GM18868 (cell line): Measurements from ENCODE around the gene HSF4.

Source experiments
- ATAC-seq: cut with Tn5 transposase; IDR thresholded peaks from one replicate; pipeline ENCODE4 v1.9.1; 2021; ENCODE audit warnings: mild to moderate bottlenecking, moderate library complexity; ENCODE audit not compliant: unreplicated experiment

HSF4 gene

DNA sequence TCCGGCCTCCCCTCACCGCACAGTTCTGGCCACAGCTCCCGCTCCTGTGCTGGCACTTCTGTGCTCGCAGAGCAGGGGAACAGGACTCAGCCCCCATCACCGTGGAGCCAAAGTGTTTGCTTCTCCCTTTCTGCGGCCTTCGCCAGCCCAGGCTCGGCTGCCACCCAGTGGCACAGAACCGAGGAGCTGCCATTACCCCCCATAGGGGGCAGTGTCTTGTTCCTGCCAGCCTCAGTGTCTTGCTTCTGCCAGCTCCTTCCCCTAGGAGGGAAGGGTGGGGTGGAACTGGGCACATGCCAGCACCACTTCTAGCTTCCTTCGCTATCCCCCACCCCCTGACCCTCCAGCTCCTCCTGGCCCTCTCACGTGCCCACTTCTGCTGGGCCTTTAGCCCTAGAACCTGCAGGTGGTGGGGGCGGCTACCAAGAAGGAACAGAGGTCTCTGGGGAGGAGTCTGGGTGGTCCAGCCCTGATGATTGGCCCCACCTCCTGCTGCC is 33.7 kb downstream of the HSF4 start:
- ATAC-seq: no peak

DNA sequence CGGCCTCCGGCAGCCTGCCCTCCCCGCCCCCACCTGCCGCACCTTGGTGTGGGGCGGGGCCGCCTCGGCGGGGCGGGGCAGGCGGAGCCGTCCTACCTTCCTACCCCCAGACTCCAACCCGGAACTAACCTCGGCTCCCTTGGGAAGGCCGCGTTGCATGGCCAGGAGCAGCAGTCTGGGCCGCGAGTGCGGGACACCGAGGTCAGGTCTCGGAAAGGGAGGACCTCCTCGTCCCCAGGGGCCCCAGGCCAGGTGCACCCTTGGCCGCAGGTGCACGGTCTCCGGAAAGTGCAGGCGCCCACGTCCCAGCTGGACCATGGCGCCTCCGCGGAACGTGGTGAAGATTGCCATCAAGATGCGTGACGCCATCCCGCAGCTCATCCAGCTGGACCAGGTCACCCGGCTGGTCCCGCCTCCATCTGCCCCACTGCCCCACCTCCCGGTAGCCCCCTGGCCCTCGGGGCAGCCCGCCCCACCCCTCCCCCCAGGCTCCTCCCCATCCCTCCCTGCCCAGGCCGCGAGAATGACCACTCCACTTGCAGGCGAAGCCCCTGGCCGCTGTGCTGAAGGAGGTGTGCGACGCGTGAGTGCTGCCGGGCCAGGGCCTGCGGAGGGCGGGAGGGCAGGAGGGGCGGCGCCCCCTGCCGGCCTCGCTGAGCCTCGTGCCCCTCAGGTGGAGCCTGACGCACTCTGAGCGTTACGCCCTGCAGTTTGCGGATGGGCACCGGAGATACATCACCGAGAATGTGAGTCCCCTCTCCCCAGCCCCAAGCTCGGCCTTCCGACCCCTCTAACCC is 34.7 kb downstream of the HSF4 start, which contains the start of gene ELMO3:
Gene ELMO3 (plus strand): TSS at position 121 of the 797 bp plus-strand sequence. CDS start 196 bp downstream, at position 317.
- no peak for ATAC-seq

DNA sequence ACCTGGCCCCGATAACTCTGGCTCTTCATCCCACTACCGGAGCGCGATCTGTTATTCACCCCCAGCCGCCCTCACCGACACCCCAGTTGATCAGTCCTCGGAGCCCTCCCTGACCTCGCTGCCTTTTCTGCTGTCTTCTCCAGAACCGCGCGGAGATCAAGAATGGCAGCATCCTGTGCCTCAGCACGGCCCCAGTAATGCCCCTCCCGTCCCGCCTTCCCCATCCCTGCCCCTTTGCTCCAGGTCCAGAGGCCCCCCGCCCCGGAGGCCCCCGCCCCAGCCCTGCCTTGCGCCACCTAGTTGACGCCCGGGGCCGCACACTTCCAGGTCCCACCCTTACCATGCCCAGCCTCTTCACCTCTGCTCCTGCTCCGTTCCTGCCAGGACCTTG is 35.3 kb downstream of the HSF4 start:
- no peak for ATAC-seq

DNA sequence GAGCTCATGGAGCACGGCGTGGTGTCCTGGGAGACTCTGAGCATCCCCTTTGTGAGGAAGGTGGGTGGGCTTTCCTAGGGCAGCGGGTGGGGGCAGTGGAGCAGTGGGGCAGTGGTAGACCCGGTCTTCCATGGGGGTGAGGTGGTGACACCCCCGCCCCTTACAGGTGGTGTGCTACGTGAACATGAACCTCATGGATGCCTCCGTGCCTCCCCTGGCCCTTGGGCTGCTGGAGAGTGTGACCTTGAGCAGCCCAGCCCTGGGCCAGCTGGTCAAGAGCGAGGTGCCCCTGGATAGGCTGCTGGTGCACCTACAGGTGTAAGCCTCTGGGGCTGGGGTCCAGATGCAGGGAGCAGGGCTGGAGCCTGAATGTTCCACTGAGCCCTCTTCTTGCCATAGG is 35.9 kb downstream of the HSF4 start:
- no peak for ATAC-seq

DNA sequence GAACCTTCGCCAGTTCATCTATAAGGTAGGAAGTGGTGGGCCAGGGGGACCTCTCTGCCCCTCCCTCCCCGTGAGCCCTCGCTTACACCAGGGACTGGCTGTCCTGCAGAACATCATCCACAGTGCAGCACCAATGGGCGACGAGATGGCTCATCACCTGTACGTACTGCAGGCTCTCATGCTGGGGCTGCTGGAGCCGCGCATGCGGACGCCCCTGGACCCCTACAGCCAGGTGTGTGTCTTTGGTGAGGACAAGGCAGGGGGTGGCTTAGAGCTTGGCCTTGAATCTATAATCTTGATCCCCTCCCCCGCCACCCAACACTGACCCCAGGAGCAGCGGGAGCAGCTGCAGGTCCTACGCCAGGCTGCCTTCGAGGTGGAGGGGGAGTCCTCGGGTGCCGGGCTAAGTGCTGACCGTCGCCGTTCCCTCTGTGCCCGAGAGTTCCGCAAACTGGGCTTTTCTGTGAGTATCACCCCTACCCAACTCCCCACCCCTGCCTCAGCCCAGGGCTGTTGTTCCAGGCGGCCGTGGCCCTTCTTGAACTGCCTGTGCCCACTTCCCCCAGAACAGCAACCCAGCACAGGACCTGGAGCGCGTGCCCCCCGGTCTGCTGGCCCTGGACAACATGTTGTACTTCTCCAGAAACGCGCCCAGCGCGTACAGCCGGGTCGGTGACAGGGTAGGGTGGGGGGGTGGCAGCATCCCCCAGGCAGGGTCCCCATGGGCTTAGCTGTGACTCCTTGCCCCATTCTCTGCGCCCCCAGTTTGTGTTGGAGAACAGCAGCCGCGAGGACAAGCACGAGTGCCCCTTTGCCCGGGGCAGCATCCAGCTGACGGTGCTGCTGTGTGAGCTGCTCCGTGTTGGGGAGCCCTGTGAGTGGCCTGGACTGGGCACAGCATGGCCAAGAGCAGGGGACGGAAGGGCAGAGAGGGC is 37.1 kb downstream of the HSF4 start:
- no peak for ATAC-seq

DNA sequence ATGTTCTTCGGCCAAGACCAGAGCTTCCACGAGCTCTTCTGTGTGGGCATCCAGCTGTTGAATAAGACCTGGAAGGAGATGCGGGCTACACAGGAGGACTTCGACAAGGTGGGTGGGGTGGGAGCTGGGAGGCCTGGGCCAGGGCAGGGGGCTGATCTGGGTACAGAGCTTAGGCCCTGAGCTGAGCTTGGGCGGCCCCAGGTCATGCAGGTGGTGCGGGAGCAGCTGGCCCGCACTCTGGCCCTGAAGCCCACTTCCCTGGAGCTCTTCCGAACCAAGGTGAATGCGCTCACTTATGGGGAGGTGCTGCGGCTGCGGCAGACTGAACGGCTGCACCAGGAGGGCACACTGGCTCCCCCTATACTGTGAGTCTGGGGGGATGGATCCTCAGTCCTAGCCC is 37.9 kb downstream of the HSF4 start:
- no peak for ATAC-seq

DNA sequence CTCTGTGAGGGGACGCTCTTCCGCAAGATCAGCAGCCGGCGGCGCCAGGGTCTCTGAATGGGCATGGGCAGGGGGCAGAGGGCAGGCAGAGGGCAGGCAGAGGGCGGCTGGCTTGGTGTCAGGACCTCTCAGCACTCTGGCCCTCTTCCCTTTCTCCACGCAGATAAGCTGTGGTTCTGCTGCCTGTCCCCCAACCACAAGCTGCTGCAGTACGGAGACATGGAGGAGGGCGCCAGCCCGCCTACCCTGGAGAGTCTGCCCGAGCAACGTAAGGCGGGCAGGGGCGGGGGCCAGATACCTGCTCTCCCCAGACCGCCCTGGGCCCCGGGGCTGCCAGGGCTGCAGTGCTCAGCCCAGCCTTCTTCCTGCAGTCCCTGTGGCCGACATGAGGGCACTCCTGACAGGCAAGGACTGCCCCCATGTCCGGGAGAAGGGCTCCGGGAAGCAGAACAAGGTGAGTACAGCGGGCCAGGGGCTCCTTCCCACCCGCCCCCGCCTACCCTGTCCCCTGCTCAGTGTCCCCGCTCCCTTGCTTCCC is 38.5 kb downstream of the HSF4 start:
- ATAC-seq: no peak

DNA sequence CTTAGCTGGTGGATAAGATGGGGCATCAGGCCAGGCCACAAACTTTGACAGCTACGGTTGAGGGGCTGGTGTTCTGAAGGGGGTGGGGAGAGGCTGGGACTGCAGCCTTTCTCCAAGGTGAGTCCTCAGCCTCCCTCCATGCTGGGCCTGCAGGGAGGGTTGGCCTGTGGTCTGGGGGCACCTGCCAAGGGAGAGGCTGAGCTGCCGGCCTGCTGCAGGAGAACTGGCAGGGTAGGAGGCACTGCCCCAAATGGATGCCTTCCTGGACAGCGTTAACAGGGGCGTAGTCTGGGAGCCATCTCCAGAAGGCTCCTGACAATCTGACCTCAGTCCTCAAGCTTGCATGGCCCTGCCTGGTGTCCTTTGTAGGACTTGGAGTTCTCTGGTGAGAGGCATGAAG is 39.5 kb downstream of the HSF4 start:
- ATAC-seq: no peak

DNA sequence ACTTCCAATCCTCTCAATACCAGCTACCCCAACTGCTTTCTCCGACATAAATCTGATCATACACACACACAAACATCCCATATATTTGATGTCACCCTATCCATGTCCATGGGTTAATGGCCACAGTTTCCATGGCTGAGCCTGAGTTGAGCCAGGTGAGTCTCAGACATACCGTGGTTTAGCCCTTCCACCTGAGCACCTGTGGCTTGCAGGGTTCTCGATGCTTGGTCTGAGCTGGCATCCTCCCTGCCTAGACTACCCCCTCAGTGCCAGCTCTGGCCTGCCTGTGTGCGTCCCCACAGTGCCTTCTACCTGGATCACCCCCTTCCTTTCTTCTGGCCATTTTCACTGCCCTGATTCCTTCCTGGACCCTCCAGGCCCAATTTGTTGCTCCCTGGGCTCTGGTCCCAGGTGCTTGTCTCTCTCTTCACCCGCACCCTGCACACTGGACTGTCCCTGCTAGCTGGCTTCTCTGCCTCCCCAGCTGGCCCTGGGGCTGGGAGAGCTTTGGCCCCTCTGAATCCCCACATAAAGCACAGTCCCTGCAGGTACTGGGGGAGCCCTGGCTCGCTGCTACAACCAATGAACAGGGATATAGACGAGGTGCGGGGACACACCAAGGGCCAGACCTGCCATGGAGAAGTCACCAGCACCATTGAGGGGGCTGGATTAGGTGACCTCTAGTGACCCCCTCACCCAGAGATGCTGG is 41.7 kb downstream of the HSF4 start:
- ATAC-seq: no peak

DNA sequence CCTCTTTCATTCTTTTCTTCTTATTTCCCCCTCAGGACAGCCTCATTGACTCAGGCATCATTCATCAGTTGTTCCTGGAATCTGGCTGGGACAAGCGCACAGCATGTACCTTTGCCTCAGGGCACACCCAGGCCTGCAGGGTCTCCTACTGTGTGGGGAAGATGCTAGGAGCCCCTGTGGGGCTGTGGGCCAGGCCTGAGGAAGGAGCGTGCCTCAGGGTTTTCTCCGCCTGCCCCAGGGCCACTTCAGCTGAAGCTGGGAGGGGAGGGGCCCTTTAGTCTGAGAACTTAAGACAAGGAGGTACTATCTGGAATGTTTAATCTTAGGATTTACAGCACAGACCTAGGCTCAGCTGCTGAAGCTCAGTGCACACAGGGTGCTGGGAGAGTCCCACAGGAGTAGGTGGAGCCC is 42.3 kb downstream of the HSF4 start:
- no peak for ATAC-seq

DNA sequence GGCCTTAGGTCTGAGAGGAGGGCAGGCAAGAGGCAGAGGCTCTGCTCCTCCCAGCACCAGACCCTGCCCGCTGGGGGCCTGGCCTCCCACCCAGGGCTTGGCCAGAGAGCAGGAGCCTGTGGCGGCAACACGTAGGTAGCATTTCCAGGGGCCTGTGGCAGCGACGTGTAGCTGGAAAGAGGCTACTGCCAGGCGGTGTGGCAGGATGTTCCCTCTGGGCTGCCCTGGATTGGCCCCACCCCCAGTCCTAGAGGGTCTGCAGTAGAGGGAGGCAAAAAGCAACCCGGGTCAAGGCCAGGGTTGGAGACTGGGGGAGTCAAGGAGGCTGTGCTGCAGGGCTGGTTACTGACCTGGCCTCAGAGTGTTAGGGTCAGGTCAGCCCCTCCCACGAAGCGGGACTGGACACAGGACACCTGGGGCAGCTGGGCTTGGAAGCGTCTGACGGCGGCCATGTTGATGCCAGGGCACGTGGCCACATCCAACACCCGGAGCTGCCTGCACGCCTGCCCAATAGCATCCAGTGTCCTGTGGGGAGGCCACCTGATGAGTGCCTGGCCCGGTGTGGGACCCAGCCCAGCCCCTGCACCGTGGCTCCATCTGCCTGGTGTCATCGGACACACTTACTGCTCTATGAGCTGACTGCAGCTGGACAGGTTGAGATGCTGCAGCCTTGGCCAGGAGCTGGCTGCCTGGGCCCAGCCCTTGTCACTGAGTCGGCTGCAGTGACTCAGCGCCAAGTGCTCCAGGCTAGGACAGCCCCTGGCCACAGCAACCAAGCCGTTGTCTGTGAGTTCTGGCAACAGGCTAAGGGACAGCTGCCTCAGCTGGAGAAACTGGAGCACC is 42.9 kb downstream of the HSF4 start:
- no peak for ATAC-seq

DNA sequence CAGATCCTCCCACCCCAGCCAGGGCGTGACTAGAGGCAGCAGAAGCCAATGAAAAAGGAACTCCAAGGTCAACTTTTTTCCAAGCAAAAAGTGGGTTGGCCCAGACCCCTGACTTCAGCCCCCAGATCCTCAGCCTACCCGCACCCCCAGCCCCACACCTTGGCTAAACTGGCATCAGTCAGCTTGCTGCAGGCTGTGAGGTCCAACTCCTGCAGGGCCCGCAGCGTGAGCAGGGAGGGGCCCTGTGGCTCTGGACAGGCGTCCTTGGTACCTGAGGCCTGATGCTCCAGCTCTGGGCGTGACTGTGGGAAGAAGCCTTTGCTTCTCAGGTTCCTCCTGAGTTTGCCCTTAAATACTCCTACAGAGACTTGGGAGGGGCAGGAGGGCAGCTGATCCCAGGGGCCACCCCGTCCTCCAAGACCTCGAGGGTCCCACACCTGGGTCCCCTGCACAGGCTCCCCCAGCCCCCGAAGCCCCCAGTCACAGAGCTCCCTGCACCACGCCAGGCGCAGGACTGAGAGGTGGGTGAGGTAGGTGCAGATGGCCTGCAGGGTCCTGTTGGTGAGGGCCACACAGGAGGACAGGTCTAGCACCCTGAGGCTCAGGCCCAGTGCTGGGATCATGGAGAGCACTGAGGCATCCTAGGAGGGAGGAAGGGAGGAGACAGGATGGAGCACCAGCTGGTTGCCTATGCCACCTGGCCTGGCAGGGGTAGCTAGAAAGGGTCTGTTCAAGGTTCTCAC is 43.8 kb downstream of the HSF4 start:
- ATAC-seq: no peak

DNA sequence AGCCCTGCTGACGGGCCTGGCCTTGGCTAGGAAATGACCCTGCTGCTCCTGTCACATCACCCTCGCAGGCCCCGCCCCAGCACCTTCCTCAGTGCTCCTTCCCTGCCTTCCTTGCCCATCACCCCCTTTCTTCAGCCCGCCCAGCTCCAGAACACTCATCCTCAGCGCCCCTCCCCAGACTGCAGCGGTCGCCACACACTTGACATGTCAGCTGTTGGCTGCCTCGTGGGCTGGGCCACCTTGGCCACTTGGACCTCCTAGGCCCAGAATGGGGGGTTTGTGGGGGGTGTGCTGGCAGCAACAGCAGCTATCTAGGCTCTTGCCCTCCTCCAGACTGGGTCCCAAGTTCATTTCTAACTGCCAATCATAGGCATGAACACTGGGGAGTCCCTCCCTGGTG is 45.0 kb downstream of the HSF4 start:
- ATAC-seq: no peak

DNA sequence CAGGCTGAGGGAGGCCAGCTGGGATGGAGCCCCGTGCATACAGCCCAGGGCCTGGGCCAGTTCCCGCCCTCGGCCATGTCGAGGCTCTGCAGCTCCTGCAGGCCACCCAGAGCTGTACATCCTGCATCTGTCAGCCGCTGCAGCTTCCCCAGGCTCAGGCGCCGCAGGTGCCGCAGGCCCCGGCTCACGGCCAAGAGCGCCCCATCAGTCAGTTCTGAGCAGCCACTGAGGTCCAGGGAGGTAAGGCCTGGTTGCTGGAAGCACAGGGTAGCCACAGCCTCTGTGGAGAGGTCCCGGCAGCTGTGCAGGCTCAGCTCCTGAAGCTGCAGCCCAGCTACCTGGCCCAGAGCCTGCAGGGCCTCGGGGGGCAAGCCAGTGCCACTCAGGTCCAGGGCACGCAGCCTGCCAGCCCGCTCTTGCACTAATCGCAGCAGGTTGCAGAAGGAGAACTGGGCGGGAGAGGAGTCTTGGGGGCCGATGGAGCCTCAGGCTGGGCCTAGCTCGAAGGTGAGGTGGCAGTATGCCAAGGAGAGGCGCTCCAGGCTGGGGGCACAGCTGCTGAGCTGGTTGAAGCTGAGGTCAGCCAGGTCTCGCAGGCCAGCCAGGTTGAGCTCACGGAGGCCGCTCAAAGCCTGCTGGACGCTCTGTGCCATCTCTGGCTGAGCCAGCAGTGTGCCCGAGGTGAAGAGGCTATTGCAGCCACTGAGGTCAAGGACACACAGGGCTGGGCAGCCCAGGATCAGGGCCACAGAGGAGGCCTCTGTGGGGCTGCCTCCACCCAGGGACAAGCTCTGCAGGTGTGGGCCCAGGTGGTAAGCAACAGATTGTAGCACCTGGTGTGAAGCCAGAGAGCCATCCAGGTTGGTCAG is 45.8 kb downstream of the HSF4 start:
- ATAC-seq: no peak

DNA sequence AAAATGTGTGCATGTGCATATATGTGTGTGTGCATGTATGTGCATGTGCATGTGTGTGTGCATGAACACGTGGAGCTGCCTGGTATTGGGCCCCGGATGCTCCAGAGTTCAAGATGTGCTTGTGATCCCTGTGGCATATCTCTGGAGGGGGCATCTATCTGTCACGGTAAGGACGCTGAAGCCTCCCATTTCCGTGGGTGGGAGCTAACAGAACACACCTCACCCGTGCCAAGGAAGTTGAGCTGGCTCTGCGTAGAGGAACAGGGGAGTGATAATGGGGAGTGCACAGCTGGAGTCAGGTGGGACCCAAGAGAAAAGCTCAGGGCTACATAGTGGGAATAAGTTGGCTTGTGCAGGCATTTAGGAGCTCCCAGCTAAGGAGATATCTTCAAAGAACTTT is 47.1 kb downstream of the HSF4 start:
- no peak for ATAC-seq

DNA sequence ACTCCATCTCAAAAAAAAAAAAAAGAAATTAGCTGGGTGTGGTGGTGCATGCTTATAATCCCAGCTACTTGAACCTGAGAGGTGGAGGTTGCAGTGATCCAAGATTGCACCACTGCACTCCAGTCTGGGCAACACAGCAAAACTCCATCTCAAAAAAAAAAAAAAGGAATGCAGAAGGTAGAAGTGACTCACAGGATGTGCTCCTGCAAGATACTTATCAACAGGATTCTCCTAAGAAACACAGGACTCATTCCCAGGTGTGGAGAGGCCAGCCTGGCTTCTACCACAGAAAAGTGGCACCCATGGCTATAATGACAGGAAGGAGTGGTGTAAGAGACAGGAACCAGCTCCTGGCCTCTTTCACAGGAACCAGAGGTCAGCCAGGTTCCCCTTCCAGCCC is 48.2 kb downstream of the HSF4 start:
- ATAC-seq: no peak

DNA sequence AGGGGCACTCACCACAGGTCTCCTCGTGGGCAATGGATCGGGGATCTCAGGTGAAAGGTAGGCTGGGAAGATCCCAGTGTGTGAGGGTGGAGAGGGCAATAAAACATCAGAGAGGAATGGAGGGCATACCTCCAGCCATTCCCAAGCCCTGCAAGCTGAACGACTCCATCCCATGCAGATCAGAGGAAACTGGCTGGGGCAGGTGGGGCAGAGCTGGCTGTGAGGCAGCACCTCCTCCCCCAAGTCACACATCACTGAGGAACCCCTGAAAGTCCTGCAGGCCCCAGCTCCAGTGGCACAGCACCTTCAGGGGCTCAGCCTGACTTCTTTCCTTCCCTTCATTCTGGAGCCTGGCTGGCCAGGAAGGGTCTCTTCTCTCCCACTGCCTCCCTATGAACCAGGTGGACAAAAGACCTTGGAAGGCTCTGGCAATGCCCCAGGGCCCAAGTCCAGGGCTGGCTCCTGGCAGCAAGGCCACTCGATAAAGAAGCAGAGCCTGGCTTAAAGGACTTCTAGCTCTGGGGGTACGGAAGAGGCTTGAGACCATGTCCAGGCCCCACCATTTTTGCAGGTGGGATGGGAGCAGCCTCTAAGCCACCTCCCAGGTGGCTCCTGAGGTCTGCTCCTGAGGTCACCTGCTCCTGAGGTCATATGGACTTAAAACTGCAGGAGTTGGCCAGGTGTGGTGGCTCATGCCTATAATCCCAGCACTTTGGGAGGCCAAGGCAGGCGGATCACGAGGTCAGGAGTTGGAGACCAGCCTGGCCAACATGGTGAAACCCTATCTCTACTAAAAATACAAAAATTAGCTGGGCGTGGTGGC is 48.9 kb downstream of the HSF4 start:
- ATAC-seq: no peak
